ENCODE results near the gene SLC19A1.
A peak's percentile ranks its signal among the peaks of the same experiment; 100 is the strongest.

The SLC19A1 gene

DNA sequence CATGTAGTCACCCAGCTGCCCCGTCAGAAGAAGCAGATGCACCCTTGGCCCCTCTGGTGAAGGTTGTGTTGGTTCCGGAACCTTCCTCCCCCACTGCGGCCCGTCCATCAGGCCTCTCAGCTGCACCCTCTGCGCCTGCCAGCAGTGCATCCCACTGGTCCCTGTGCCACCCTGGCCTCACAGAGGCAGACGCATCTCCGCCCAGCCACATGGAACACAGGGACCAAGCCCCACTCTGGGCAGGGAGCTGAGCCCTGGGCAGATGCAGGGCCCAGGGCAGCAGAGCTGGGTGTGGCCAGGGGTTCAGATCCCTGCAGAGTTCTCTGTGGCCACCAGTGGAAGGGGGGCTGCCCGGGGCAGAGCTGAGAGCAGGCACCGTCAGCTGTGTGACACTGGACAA is 50.6 kb downstream of the SLC19A1 start:
- no peak for DNase-seq
- Histone ChIP-seq H3K4me1 (no peaks in the 10 kb centered on the region), H3K4me3 (no peak overlapping the region), H3K27ac (no peak overlapping the region), H3K9me3 (no peaks in the 10 kb centered on the region), H3K27me3 (no peaks in the 10 kb centered on the region), H3K36me3 (peaks cover 76 to 94% (median 82%) of the 10 kb centered on the region in 3 donors)
- no peak for TF ChIP-seq CTCF (IDR thresholded peaks at IDR 0.05)
- intact Hi-C loops (cut with DNase I; ENCODE audit: low total_unique reads) = no loop called here

- Histone ChIP-seq H3K4me1 (no peaks in the 10 kb centered on the region), H3K36me3 (peaks cover 74 to 94% (median 79%) of the 10 kb centered on the region in 3 donors), H3K27ac (no peak overlapping the region), H3K4me3 (no peak overlapping the region), H3K27me3 (no peaks in the 10 kb centered on the region), H3K9me3 (no peaks in the 10 kb centered on the region)
- intact Hi-C loops (cut with DNase I; ENCODE audit: low total_unique reads) = no loop called here
- no peak for DNase-seq
- no peak for TF ChIP-seq CTCF (IDR thresholded peaks at IDR 0.05)
Observed at GRCh38 chr21:45491056-45491455, 51.2 kb downstream of the SLC19A1 start.

DNA sequence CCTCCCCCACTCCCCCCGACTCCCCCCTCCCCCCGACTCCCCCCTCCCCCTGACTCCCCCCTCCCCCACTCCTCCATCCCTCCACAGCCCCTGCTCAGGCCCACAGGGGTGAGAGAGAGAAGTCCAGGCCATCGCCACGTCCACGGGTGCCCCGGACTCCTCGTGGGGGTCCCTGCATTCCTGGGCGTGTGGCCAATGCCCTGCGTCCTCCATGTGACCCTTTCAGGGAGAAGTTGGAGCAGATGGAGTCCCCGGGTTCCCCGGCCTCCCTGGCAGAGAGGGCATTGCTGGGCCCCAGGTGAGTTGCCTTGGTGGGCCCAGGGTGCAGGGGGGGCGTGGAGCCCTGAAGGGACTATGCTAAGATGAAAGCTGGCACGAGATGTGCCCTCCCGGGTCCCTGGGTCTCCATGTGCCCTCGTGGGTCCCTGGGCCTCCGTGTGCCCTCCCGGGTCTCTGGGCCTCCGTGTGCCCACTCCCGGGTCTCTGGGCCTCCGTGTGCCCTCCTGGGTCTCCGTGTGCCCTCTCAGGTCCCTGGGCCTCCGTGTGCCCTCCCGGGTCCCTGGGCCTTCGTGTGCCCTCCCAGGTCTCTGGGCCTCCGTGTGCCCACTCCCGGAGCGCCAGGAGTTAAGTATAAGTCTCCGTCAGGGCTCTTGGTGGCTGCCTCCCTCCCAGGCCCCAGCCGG is 52.0 kb downstream of the SLC19A1 start:
- Histone ChIP-seq H3K4me3 (no peak overlapping the region), H3K27ac (peak overlapping the region in 1 of 2 donors; percentile 11), H3K27me3 (no peaks in the 10 kb centered on the region), H3K4me1 (no peaks in the 10 kb centered on the region), H3K36me3 (peaks cover 70 to 94% (median 72%) of the 10 kb centered on the region in 3 donors), H3K9me3 (no peaks in the 10 kb centered on the region)
- no peak for DNase-seq
- intact Hi-C loops (cut with DNase I; ENCODE audit: low total_unique reads) = no loop called here
- no peak for TF ChIP-seq CTCF (IDR thresholded peaks at IDR 0.05)

DNA sequence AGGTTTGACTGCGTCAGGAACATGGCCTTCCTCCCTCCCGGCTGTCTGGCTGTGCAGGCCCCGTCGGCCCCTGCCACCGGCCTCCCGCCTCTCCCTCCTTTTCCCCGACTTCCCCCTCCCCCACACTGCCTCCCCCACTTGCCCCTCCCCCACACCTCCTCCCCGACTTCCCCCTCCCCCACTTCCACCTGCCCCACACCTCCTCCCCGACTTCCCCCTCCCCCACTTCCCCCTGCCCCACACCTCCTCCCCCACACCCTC is 52.6 kb downstream of the SLC19A1 start:
- Histone ChIP-seq H3K9me3 (no peaks in the 10 kb centered on the region), H3K4me3 (no peak overlapping the region)
- no peak for TF ChIP-seq CTCF (IDR thresholded peaks at IDR 0.05)

DNA sequence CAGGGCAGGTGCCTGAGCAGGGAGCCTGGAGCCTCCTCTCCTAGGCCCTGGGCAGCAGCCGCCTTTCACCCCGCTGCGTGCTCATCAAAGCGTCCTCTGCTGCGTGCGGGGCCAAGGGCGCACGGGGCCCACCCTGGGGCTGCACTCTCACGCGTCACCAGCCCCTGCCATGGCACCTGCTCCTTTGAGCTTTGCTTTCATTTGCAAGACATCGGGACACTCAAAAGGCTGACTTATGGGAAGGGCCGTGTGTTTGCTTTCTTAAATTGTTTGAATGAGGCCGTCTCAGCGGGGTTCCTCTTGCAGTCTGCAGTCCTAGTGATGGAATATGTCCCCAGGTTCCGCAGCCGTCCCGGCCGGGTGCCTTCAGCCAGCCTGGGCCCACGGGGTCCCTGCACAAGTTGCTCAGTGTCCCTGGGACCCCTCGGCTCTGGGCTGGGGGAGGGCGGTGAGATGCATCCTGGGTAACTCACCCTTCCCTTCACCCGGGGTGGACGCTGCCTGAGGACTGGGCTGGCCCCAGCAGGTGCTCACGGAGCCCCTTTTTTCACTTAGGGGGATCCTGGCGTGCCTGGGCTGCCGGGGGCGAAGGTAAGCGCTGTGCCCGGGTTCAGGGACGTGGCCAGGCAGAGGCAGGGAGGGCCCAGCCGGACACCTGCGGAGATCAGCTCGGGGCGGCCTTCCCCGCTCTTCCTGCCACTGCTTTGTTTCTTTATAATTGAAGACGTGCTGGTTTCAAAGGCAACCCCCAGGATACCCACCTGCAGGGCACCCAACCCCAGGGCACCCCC is 53.1 kb downstream of the SLC19A1 start:
- Histone ChIP-seq H3K9me3 (no peaks in the 10 kb centered on the region), H3K4me1 (no peaks in the 10 kb centered on the region), H3K4me3 (no peak overlapping the region), H3K27ac (peak overlapping the region in 1 of 2 donors; percentile 5), H3K36me3 (peaks cover 65 to 88% (median 67%) of the 10 kb centered on the region in 3 donors), H3K27me3 (no peaks in the 10 kb centered on the region)
- DNase-seq = no peak
- intact Hi-C loops (cut with DNase I; ENCODE audit: low total_unique reads) = no loop called here
- TF ChIP-seq CTCF (IDR thresholded peaks at IDR 0.05) = no peak

More for the DNA sequence above, 52.6 kb downstream of the SLC19A1 start:
- H3K27me3 ChIP-seq = no peaks in the 10 kb centered on the region
- intact Hi-C loops (cut with DNase I; ENCODE audit: low total_unique reads) = no loop called here
- no peak for DNase-seq
- no peaks in the 10 kb centered on the region for H3K4me1 ChIP-seq
- H3K27ac ChIP-seq = no peak overlapping the region
- peaks cover 65 to 88% (median 67%) of the 10 kb centered on the region in 3 donors for H3K36me3 ChIP-seq

Data from tibial artery (tissue), 4 donors.